ENCODE results near the gene SLC2A6.

The SLC2A6 gene

DNA sequence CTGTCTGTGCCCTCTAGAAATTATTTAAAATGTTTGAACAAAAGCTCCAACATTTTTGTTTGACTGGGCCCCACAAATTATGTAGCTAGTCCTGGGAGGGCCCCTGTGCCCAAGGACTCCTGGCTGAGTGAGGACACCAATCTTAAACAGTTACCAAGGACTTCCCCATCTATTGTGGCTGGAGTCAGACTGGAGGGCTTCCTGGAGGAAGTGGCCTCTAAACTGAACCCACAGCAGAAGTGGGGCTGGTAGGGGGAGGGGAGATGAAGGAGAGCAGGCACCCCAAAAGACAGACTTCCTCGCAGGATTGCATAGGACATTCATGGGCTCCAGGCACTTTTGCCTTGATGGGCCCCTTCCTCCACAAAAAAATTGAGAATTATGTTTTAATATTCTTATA is 48.7 kb downstream of the SLC2A6 start:
- no peaks in the 10 kb centered on the region for H3K27me3 ChIP-seq (ENCODE audit: insufficient read depth, low read length, poor library complexity, severe bottlenecking)
- no peak overlapping the region for H3K4me3 ChIP-seq (ENCODE audit: low read length, poor library complexity, severe bottlenecking)
- no peak overlapping the region for H3K9ac ChIP-seq (ENCODE audit: low read depth, low read length, poor library complexity, severe bottlenecking)
- TF ChIP-seq, protein P1, sequence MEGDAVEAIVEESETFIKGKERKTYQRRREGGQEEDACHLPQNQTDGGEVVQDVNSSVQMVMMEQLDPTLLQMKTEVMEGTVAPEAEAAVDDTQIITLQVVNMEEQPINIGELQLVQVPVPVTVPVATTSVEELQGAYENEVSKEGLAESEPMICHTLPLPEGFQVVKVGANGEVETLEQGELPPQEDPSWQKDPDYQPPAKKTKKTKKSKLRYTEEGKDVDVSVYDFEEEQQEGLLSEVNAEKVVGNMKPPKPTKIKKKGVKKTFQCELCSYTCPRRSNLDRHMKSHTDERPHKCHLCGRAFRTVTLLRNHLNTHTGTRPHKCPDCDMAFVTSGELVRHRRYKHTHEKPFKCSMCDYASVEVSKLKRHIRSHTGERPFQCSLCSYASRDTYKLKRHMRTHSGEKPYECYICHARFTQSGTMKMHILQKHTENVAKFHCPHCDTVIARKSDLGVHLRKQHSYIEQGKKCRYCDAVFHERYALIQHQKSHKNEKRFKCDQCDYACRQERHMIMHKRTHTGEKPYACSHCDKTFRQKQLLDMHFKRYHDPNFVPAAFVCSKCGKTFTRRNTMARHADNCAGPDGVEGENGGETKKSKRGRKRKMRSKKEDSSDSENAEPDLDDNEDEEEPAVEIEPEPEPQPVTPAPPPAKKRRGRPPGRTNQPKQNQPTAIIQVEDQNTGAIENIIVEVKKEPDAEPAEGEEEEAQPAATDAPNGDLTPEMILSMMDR (conservative IDR thresholded peaks at IDR 0.05; ENCODE audit: low read length): no peak
- TF ChIP-seq EZH2phosphoT487 (IDR thresholded peaks at IDR 0.05; ENCODE audit: borderline replicate concordance): no peak
- H3K9me3 ChIP-seq (ENCODE audit: insufficient read depth, low read depth, low read length): no peaks in the 10 kb centered on the region; the same call in 1 of the 2 replicates
- no peaks in the 10 kb centered on the region for H4K20me1 ChIP-seq (ENCODE audit: insufficient read depth, low read length, poor library complexity, severe bottlenecking)
- H3K4me1 ChIP-seq (ENCODE audit: insufficient read depth, low read length, poor library complexity, severe bottlenecking): no peaks in the 10 kb centered on the region
- no peaks in the 10 kb centered on the region for H3K36me3 ChIP-seq (ENCODE audit: insufficient read depth, low read length)
- H3F3A ChIP-seq (ENCODE audit: low read depth): no peaks in the 10 kb centered on the region
- no peaks in the 10 kb centered on the region for H3K9me2 ChIP-seq (replicated peaks; ENCODE audit: low read depth, low read length)
- no peaks in the 10 kb centered on the region for H3K79me2 ChIP-seq (ENCODE audit: insufficient read depth, low read length)
- no peak overlapping the region for H3K4me2 ChIP-seq (ENCODE audit: low read depth, low read length, poor library complexity, severe bottlenecking)
- H2AFZ ChIP-seq (ENCODE audit: low read length): no peak overlapping the region

DNA sequence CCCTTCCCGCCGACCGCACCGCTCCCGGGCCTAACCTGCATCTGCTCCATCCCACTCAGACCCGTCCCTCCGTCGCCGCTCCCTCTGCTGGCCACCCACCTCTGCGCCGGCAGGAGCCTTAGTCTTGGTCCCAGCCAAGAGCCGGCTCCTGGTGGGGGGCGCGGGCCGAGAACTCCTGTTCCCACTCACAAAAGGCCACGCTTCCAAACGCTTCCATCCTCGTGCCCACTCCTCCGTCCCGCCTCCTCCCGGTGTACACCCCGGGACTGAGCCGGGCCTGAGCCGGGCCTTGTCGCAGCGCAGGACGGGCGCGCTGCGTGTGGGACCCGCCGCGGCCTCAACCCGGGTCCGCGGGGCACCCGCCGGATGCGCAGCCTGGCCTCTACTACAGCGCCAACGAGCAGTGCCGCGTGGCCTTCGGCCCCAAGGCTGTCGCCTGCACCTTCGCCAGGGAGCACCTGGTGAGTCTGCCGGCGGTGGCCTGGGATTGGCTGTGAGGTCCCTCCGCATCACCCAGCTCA is 49.2 kb downstream of the SLC2A6 start:
- H2AFZ ChIP-seq (ENCODE audit: low read length): no peak overlapping the region
- no peaks in the 10 kb centered on the region for H3K27me3 ChIP-seq (ENCODE audit: insufficient read depth, low read length, poor library complexity, severe bottlenecking)
- no peaks in the 10 kb centered on the region for H3K9me2 ChIP-seq (replicated peaks; ENCODE audit: low read depth, low read length)
- no peaks in the 10 kb centered on the region for H3K4me1 ChIP-seq (ENCODE audit: insufficient read depth, low read length, poor library complexity, severe bottlenecking)
- H3K9me3 ChIP-seq (ENCODE audit: insufficient read depth, low read depth, low read length): no peaks in the 10 kb centered on the region; the same call in 1 of the 2 replicates
- no peaks in the 10 kb centered on the region for H3K36me3 ChIP-seq (ENCODE audit: insufficient read depth, low read length)
- no peaks in the 10 kb centered on the region for H3K79me2 ChIP-seq (ENCODE audit: insufficient read depth, low read length)
- no peaks in the 10 kb centered on the region for H3F3A ChIP-seq (ENCODE audit: low read depth)
- H3K4me3 ChIP-seq (ENCODE audit: low read length, poor library complexity, severe bottlenecking): no peak overlapping the region
- no peaks in the 10 kb centered on the region for H4K20me1 ChIP-seq (ENCODE audit: insufficient read depth, low read length, poor library complexity, severe bottlenecking)
- no peak overlapping the region for H3K4me2 ChIP-seq (ENCODE audit: low read depth, low read length, poor library complexity, severe bottlenecking)
- no peak for TF ChIP-seq EZH2phosphoT487 (IDR thresholded peaks at IDR 0.05; ENCODE audit: borderline replicate concordance)
- TF ChIP-seq, protein P1 (conservative IDR thresholded peaks at IDR 0.05; ENCODE audit: low read length): no peak
- no peak overlapping the region for H3K9ac ChIP-seq (ENCODE audit: low read depth, low read length, poor library complexity, severe bottlenecking)

DNA sequence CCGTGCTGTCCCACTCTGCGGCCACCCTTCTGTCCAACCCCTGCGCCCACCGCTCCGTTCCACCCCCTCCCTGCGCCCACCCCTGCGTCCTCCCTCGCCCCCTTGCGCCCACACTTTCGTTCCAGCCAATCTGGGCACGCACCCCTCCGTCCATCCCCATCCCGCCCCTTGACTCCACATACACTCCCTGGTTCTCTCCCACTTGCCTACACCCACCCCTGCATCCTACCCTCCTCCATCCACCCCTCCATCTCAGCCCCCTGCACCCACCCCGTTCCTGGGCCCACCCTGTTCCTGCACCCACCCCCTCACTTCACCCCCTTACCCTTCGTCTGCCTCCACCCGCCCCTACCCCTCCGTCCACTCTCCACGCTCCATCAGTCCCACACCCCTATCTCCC is 49.7 kb downstream of the SLC2A6 start:
- Histone ChIP-seq H2AFZ (ENCODE audit: low read length) (no peak overlapping the region), H3K9me3 (ENCODE audit: insufficient read depth, low read depth, low read length) (no peaks in the 10 kb centered on the region; the same call in 1 of the 2 replicates), H3K9ac (ENCODE audit: low read depth, low read length, poor library complexity, severe bottlenecking) (no peak overlapping the region), H3F3A (ENCODE audit: low read depth) (no peaks in the 10 kb centered on the region), H3K4me2 (ENCODE audit: low read depth, low read length, poor library complexity, severe bottlenecking) (no peak overlapping the region), H4K20me1 (ENCODE audit: insufficient read depth, low read length, poor library complexity, severe bottlenecking) (no peaks in the 10 kb centered on the region), H3K27me3 (ENCODE audit: insufficient read depth, low read length, poor library complexity, severe bottlenecking) (no peaks in the 10 kb centered on the region), H3K9me2 (replicated peaks; ENCODE audit: low read depth, low read length) (no peaks in the 10 kb centered on the region), H3K4me3 (ENCODE audit: low read length, poor library complexity, severe bottlenecking) (no peak overlapping the region), H3K4me1 (ENCODE audit: insufficient read depth, low read length, poor library complexity, severe bottlenecking) (no peaks in the 10 kb centered on the region), H3K79me2 (ENCODE audit: insufficient read depth, low read length) (no peaks in the 10 kb centered on the region), H3K36me3 (ENCODE audit: insufficient read depth, low read length) (no peaks in the 10 kb centered on the region)
- TF ChIP-seq, protein P1 (conservative IDR thresholded peaks at IDR 0.05; ENCODE audit: low read length): no peak
- TF ChIP-seq EZH2phosphoT487 (IDR thresholded peaks at IDR 0.05; ENCODE audit: borderline replicate concordance): no peak
